HFF-Myc (cell line): ENCODE data around the gene POU5F2.

ENCODE experiments used
- DNase-seq: peaks from one replicate; pipeline ENCODE4 v3.0.0-alpha.2; 2011; ENCODE audit warnings: low read depth; ENCODE audit errors: extremely low read depth
- H3K4me3 ChIP-seq: replicated peaks from 2 replicates; pipeline ENCODE4 v1.5.1; 2011; ENCODE audit warnings: low read depth, mild to moderate bottlenecking, control low read depth, low read length
- CTCF ChIP-seq: IDR thresholded peaks from 2 replicates; pipeline ENCODE4 v1.5.1; 2012; ENCODE audit warnings: mild to moderate bottlenecking, low read depth, low read length, control low read depth; ENCODE audit errors: missing control alignments

Gene POU5F2

GRCh38 chr5:93777620-93778019 lies 36.2 kb upstream of the POU5F2 start:
- H3K4me3 ChIP-seq, result no peak overlapping the region
- no peak for TF ChIP-seq CTCF
- no peak for DNase-seq

GRCh38 chr5:93756372-93756771 lies 15.0 kb upstream of the POU5F2 start:
- no peak for DNase-seq
- no peak for TF ChIP-seq CTCF
- no peak overlapping the region for H3K4me3 ChIP-seq

- DNase-seq, result no peak
- no peak for TF ChIP-seq CTCF
- H3K4me3 ChIP-seq, result no peak overlapping the region
Observed at GRCh38 chr5:93755716-93756115, 14.3 kb upstream of the POU5F2 start.

GRCh38 chr5:93748875-93749397 lies 7.5 kb upstream of the POU5F2 start:
- TF ChIP-seq CTCF, result no peak
- DNase-seq, result no peak
- no peak overlapping the region for H3K4me3 ChIP-seq

GRCh38 chr5:93746406-93747056 lies 5.1 kb upstream of the POU5F2 start:
- TF ChIP-seq CTCF, result no peak
- no peak for DNase-seq
- no peak overlapping the region for H3K4me3 ChIP-seq

GRCh38 chr5:93736284-93736683 lies 5.1 kb downstream of the POU5F2 start:
- TF ChIP-seq CTCF, result no peak
- no peak overlapping the region for H3K4me3 ChIP-seq
- DNase-seq, result no peak

GRCh38 chr5:93735378-93735777 lies 6.0 kb downstream of the POU5F2 start:
- no peak for DNase-seq
- TF ChIP-seq CTCF, result no peak
- no peak overlapping the region for H3K4me3 ChIP-seq
